Stimulated activated CD4-positive, alpha-beta T cell treated with anti-CD3 and anti-CD28 coated beads, TNF-alpha, amount 100 ng/mL, for 24 hours (primary cell): ENCODE data around the gene TSBP1.
A peak's percentile ranks its signal among the peaks of the same experiment; 100 is the strongest.

ENCODE experiments used
- DNase-seq, 3 experiments: peaks; one replicate each; pipeline ENCODE4 v3.0.0-alpha.2; 2020; ENCODE audit warnings: low read depth in 3 of 3

The TSBP1 gene, protein sequence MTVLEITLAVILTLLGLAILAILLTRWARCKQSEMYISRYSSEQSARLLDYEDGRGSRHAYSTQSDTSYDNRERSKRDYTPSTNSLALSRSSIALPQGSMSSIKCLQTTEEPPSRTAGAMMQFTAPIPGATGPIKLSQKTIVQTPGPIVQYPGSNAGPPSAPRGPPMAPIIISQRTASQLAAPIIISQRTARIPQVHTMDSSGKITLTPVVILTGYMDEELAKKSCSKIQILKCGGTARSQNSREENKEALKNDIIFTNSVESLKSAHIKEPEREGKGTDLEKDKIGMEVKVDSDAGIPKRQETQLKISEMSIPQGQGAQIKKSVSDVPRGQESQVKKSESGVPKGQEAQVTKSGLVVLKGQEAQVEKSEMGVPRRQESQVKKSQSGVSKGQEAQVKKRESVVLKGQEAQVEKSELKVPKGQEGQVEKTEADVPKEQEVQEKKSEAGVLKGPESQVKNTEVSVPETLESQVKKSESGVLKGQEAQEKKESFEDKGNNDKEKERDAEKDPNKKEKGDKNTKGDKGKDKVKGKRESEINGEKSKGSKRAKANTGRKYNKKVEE

DNA sequence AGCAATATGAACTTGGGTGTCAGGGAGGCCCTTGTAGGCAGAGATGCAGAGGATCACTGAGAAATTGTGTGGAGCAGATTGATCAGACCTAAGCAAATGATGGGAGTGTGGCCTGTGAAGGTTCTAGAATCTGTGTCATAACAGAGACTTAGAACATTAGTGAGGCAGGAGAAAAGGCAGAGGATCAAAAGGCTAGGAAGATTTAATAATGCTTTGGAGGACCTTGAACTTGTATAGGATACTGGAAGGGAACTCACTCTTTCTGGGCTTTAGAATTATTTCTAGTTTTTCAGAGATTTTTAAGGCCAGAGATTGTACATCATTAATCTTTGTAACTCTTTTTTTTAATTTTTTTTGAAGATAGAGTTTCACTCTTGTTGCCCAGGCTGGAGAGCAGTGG, at the start of gene TSBP1:
TSS of gene TSBP1 (minus strand) at position 101 of the 400 bp plus-strand sequence. CDS start 197 bp downstream, outside the sequence.
- DNase-seq: no peak

DNA sequence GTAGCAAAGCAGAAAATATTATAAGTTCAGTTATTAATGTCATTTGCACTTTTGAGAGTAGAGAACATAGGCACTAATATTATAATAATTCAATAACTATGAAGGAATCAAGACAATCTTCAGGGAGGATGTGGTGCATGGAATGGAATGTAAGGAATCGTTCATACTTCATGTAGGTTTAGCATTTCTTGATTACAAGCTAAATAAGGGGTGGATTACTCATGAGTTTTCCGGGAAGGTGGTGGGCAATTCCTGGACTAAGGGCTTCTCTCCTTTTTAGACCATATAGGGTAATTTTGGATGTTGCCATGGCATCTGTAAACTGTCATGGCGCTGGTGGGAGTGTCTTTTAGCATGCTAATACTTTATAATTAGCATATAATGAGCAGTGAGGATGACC, 44.3 kb upstream of the TSBP1 start:
- no peak for DNase-seq

DNA sequence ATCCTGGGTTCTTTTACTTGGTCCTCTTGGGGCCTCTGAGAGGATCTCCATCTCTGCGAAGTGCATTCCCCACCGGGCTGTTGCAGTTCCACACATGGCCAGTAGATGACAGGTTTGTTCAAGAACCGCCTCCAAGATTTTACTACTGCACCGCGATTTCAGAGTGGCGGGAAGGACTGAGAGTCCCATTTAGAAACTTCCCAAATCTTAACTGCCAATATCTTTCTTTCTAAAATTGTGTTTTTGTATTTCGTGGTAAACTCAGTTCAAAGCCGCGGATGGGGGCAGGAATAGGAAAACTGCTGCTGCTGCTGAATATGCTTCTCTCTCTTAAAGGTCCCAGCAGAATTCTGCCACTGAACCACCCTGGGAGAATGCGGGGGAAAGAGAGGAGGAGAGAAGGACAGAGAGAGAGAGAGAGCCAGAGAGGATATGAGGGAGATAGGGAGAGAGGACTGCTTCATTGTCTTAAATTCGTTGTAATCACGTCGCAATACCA, 43.9 kb upstream of the TSBP1 start:
- DNase-seq: peak; percentile 50 to 74 (median 71)

DNA sequence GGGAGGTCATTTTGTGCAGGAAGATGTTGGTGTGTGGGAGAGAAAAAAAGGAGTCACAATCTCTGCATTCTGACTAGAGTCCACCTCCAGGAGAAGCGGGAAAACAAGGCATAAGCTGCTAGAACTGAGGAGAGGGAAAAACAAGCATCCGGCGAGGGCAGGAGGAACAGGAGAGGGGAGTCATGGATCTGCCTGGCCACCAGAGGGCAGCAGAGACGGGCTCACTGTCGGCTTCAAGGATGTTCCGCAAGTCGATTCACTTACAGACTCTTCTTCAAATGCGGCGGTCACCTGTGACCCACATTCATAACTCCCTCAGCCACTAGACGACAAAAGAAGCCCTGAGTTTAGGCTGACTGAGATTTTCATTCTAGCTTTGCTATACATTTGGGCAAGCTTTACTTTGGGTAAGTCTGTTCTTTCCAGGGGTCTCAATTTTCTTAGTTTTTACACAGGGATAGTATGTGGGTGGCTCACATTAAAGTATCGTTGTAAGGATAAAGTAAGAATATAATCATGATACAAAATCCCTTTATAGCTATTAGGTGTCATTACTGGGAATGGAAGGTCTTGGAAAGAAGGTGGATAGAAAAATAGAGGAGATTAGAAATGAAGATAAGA, 41.8 kb upstream of the TSBP1 start:
- DNase-seq: peak; percentile 75 to 80 (median 76)

DNA sequence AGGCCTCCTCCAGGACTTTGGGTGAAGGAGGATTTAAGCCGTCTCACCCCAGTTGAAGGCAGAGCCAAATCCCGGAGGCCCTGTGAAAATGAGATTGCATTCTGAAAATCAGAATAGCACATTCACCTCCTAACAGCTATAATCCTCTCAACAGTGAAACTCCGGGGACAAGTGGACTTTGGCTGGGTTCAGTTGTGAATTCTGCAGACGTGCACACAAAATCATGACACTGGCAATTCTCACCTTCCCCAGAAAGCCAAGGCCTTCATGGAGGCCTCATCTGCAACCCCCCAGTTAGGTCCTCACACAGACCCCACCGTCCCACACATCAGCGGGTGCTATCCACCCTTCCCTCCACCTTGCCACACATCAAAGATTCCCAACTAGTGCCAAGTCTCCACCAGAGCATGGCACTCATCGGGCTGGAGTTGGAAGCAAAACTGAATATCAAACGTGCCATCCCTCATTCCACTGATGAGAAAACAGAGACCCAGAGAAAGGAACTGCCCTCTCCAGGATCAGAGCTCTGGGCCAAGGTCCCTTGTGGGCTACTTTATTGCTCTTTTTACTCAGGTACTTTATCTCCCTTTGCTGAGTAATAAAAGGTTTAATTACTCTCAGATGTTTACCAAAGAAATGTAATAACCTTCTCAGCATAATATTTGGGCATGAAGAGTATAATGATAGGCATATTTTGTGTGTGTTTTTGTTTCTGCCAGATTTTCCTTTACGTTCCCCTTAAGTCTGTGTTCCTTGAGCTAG, 40.0 kb upstream of the TSBP1 start:
- no peak for DNase-seq

DNA sequence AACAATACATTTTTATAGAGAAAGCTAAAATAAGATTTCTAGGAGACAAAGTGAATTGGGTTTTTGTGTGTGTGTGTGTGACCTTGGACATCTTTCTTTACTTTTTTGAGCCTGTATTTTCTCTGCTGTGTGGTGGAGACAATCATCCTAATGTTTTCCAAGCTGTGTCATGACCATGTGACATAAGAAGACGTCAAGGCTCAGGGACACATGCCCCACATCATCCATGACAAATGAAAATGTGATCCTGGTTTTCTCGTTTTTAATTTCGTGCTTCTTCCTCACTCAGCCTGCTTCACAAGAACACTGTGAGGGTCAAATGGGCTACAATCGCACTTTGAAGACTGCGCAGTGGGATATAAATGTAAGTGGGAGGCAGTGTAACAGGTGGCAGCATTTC, 39.2 kb upstream of the TSBP1 start:
- no peak for DNase-seq

DNA sequence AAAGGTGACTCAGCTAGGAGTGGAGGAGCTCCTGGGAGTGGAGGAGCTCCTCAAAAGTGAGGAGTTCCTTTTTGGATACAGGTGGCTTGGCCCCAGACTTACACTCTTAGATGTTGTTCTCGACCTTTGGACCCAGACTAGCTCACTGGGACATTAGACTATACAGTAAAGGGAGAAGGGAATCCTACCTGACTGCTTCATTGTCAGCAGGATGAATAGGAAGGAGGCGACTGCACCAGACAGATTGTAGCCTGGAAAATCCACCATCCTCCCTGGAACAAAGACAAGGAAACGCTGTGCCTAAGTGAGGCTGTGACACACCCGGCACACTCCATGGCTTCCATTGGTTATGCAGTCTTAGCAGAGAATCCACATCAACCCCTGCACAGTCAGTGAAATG, 35.2 kb upstream of the TSBP1 start, which contains the start of gene BTNL2:
TSS of gene BTNL2 (minus strand) at position 325 of the 400 bp plus-strand sequence. CDS start at position 267, 58 bp downstream.
- DNase-seq: no peak

DNA sequence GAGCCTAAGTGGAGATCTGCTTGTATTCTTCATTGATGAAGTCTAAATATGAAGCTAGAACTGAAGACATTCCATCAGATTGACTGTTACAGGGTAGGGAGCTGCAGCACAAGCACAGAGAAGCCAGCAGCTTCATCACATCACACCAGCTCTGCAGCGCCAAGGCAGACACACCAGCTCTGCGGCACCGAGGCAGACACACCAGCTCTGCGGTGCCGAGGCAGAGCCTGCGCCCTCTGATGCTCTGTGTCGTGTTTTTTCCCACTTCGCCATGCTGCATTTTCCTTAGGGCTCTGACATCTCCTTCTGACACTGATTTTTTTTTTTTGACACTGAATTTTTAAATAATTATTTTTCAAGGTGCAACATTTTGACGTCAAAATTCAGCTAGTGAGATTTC, 34.5 kb upstream of the TSBP1 start:
- no peak for DNase-seq

DNA sequence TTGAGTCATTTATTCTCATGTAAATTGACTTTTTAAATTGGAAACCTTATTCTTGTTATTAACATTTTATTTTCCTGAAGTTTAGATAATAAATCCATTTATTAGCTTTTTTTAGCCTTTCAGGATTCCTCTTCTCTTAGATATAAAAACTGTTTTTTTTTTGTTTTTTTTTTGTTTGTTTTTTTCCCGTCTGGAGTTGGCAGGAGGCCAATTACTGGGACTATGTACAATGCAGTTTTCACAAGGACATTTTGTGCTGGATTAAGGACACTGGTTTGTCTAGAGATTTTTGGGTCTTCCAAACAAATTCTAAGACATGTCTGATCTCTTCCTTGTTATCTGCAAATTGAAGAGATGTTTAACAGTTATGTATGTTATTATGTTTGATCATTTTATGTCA, 34.0 kb upstream of the TSBP1 start:
- DNase-seq: no peak

DNA sequence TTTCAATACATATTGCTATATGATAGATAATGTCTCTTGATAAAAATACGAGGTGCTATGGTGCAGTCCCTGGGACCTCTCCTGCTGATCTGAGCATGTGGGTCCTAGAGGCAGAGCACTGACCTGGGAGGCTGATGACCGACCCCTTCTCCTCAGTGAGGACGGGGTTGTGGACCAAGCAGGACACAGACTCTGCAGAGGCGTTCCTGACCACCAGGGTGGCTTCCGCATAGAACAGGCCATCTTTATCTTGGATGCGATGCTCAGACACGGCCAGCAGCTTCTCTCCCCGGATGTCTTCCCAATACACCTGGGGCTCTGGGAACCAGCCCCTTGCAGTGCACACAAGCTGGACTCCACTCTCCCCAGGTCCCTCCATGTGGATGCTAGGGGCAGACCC, 31.1 kb upstream of the TSBP1 start:
- DNase-seq: no peak

DNA sequence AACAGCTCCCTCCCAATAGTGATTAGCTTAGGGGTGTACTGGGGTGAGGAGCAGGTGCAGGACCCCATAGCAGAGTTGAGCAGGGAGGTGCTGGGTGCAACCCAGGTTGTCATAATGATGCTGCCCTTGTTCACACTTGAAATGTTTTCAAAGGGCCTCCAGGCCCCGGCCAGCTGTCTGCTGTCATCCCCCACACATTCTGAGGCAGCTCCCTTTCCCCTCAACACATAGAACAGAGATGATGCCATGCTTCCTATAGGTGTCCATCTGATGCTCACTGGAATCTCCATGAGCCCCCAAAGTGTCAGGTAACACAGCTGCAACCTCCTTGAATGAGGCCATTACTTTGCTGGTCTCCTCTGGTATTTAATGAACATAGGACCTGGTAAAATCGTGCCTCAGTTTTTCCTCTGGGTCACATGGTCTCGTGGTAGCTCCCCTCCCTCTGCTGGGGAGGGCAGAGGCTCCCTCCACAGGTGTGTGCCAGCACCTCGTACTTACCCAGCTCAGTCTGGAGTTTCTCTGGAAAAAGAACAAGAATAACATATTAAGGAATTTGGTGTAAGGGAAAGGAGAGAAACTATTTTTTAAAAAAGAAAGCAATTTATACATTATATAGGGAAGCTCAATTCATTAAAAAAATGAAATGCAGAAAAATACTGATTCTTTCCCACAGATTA, 29.7 kb upstream of the TSBP1 start:
- DNase-seq: no peak

DNA sequence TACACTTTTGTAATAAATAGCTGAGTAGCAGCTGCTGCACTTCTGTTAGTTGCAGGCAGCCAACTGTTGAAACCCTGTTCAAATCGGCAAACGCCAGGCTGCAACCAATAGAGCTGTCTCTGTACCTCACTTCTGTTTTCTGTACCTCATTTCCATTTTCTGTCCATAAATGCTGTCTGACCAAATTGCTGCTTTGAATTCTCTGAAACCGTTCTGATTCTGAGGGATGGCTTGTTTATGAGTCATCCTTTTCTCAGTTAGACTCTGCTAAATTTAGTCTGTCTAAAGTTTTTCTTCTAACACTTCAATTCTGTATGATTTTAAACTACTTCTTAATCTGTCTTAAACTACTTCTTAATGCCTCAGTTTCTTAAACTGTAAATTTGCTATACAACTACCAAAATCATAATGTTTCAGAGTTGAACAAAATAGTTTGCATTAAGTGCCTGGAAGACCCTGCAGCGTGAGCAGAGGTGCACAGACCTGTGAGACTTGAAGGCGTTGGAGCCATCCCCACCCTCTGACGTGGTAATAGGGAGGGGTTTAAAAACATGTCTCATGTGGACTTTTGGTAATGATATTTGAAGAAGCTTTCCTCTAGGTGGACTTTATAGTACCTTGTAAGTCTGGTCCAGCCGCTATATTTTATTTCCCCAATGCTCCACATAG, 25.7 kb upstream of the TSBP1 start:
- no peak for DNase-seq

DNA sequence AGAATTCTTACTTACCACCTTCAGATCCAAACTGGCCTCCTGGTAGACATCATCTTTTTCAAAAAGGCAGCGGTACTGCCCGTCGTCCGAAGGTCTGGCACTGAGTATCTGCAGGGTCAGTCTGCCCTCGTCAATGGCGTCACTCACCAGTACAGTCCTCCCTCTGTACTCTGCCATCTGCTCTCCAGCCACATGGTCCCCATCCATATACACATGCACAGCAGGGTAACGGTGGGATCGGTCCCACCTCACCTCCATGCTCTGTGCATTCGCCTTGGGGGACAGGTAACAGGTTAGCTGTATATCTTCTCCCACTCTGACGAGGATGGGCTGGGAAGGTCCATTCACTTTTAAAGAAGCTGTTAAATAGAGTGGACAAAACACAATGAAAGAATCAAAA, 24.3 kb upstream of the TSBP1 start:
- no peak for DNase-seq

DNA sequence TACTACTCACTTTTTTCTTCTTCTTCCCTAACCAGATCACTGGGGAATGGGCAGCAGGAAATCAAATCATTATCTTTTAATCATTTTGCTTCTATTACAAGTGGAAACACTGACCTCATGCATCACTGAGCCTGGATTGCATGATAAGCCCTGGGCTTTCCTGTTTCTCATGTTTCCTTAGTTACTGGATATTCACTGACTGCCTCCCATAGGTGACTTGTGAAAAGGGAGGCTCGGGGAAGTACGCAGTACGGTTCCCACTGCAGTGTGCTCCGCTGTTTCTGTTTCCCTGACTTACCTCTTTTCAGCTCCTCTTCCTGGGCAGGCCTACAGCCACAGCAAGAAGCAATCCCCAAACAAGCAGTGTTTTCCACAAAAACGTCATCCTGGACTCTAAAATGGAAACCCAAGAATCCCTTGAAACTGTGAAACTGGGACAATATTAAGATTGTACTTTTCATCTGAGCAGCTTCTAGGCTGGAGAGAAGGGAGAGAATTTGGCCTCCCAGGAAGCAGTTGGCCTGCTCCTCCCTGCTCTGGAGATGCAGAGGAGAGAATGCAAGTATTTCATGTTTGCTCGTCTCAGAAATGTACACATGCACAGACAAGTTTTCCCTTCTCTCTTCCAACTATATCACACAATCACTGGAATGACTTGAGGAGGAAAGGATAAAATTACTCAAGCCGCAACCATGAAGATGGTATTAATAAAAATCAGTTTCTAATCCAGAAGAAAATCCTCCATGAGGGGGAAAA, 22.1 kb upstream of the TSBP1 start:
- DNase-seq: no peak

DNA sequence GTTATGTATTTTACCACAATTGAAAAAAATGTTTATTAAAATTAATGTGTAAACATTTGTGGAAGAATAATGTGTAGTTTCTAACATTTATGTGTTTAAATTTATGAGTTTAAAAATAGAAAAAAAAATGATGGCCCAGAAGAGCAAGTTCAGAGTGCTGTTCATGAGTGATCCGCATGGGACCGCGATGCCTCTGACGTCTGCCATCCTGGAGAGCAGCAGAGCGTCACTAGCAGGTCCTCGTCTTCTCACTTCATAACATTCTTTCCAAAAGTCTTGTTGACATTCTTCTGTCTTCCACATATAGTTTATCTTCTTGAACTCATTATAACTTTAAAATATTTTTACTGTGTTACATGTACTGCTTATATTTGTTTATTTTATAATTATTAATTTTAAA, 19.8 kb upstream of the TSBP1 start:
- no peak for DNase-seq

DNA sequence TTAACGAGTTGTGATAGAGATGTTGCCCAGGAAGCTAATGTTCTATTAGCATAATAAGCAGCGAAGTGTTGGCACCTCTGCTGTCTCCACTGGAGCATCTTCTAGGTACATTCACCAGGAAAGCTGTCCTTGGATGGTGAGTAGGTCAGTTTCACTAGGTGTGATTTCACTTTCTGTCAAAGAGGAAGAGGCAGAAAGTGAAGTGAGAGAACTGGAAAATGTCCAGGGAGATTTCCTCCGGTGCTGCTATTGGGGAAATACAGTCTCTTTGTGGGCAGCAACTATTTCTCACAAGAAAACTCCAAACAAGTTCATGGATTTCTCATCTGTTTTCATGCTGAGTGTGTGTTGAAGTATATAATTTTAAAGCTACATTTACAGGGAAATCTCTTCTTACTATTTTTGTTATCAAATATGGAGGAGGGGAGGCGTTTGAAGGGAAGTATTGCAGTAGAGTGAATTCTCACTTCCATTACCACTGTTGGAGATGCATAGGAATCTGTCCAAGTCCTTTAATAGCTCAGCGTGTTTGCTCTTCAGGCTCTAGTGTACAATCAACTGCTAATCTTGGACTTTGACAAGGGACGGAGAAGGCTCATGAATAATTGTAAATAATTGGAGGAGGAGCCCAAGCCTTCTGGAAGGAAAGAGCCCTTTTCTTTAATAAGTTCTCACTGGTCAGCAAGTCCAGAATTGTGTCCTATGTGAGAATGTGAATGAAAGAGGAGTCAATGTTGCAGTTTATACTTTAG, 16.1 kb upstream of the TSBP1 start:
- no peak for DNase-seq

DNA sequence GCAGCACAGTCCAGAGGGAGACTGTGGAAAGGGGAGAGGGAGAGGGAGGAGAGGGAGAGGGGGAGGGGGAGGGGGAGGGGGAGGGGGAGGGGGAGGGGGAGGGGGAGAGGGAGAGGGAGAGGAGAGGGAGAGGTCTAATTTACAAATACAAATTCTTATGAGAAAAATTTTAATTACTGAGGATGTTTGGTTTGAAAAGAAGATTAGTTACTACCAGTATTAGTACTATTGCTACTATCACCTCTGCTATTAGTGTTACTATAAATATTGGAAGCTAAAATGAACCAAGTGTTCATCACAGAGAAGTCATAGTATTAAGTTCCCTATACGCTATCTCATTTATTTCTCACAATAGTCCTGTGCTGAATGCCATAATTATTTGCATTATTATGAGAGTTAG, 14.3 kb upstream of the TSBP1 start:
- no peak for DNase-seq

DNA sequence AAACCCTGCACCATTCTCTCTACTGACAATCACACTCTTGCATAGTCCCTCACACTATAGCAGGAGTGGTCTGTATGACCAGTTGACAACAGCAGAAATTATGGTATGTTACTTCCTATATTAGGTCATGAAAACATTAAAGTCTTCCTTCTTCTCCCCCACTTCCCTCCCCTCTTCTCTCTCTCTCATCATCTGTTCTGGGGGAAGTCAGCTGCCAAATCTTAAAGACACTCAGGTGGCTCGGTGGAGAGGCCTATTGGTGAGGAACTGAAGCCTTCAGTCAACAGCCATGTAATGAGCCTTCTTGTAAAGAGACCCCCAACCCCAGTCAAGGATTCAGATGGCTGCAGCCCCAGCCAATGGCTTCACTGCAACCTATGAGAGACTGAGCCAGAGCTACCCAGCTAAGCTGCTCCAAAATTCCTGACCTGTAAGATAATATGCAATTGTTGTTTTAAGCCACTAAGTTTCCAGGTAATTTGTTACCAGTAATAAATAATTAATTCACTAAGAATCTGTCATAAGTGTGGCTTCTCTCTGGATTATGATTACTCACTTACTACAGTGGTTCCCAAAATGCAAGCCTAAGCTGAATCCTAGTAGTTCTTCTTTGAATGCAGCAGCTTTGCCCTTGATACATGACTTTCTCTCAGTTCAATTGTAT, 11.2 kb upstream of the TSBP1 start:
- DNase-seq: no peak

DNA sequence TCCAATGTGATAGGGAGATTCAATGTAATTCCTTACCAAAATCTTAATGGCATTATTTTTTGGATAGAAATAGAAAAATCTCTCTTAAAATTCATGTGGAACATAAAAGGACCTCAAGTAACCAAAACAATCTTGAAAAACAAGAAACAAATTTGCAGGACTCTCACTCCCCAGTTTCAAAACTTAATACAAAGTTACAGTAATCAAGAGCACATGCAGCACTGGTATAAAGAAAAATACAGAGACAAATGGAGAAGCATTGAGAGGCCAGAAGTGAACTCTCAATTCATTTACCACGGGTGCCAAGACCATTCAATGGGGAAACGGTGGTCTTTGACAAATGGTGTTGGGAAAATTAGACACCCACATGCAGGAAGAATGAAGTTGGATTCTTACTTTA, 7.8 kb upstream of the TSBP1 start:
- DNase-seq: no peak
